ENCODE measurements around the gene FOXO1.

Gene FOXO1

DNA sequence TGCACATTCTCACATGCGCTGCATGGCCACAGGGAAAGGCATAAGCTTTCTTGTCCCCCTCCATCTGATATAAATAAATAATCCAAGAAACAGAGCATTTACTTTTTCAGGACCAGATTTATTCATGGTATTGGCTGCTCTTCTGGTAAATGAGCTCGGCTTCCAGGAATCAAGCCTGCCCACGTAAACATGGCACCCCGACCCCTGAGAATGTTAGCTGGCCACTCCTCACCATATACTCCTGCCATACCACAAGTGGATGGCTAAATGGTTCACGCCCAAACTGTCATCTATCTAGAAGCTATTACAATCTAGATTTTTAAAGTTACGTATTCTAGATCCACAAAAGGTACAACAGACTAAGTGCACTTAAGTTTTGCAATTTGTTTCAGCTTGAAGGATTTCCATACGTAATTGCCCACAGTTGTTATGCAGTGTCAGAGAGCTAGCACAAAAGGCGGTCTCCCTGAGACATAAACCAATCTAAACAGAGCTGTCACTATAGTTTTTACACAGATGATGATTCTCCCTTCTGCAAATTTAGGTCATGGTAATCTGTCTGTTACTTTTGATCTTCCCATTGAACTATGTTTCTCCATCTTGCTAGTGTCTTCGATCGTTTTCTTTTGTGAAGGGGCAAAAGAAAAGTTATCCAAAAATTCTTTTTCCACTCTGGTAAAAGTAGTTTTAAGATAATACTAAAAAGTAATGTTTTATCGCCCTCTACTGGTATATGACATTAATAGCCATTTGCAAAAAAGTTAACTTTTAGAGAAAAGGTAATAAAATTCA lies 16.2 kb upstream of the FOXO1 start:
- in situ Hi-C loops (cut with HindIII; ENCODE audit: low sequenced_read_pairs), result loop anchor here (25.0 kb wide), 1 partner anchor 995 kb away; no protein-coding TSS in a partner anchor
- DNase-seq (ENCODE audit: low read depth), result no peak
- TF ChIP-seq, protein P1, sequence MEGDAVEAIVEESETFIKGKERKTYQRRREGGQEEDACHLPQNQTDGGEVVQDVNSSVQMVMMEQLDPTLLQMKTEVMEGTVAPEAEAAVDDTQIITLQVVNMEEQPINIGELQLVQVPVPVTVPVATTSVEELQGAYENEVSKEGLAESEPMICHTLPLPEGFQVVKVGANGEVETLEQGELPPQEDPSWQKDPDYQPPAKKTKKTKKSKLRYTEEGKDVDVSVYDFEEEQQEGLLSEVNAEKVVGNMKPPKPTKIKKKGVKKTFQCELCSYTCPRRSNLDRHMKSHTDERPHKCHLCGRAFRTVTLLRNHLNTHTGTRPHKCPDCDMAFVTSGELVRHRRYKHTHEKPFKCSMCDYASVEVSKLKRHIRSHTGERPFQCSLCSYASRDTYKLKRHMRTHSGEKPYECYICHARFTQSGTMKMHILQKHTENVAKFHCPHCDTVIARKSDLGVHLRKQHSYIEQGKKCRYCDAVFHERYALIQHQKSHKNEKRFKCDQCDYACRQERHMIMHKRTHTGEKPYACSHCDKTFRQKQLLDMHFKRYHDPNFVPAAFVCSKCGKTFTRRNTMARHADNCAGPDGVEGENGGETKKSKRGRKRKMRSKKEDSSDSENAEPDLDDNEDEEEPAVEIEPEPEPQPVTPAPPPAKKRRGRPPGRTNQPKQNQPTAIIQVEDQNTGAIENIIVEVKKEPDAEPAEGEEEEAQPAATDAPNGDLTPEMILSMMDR (IDR thresholded peaks at IDR 0.05; ENCODE audit: low read depth, low read length, missing control alignments), result no peak
- H3K4me3 ChIP-seq (ENCODE audit: low read depth, low read length), result no peak overlapping the region

DNA sequence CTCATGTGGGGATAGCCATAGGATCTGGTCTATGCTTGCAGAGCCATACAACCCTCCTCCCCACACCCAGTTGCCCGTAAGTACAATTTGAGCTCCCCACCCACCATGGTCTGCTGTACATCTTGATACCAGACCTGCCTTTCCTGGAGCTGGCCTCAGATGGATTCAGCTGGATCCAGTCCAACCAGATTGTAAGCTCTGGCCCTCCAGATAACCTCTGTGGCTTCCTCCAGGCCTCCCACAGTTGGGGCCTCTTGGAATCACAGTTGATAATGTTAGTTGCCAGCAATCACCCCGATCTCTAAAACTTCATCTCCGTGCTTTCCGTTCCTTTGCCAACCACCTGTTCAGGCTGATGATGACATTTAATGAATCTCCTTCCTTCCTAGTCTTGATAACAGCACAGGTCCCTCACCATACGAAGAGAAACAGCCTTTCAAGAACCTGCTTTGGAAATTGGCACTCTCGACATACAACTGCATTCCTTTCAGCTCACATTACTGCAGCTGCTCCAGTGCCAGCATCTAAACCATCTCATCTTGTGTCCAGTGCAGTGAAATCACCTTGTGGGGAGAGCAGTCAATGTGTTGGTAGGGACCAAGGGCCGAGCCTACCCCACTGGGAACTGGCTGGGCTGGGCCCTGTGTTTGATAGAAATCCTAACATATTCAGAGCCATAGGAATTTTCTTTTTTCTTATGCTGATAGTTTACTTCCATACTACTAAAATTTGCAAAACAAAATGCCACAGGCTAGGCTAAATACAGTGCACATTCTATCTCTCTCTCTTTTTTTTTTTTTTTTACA lies 15.1 kb upstream of the FOXO1 start:
- in situ Hi-C loops (cut with HindIII; ENCODE audit: low sequenced_read_pairs), result loop anchor here (25.0 kb wide), 1 partner anchor 994 kb away; no protein-coding TSS in a partner anchor
- no peak for DNase-seq (ENCODE audit: low read depth)
- TF ChIP-seq, protein P1 (IDR thresholded peaks at IDR 0.05; ENCODE audit: low read depth, low read length, missing control alignments), result no peak
- H3K4me3 ChIP-seq (ENCODE audit: low read depth, low read length), result no peak overlapping the region

DNA sequence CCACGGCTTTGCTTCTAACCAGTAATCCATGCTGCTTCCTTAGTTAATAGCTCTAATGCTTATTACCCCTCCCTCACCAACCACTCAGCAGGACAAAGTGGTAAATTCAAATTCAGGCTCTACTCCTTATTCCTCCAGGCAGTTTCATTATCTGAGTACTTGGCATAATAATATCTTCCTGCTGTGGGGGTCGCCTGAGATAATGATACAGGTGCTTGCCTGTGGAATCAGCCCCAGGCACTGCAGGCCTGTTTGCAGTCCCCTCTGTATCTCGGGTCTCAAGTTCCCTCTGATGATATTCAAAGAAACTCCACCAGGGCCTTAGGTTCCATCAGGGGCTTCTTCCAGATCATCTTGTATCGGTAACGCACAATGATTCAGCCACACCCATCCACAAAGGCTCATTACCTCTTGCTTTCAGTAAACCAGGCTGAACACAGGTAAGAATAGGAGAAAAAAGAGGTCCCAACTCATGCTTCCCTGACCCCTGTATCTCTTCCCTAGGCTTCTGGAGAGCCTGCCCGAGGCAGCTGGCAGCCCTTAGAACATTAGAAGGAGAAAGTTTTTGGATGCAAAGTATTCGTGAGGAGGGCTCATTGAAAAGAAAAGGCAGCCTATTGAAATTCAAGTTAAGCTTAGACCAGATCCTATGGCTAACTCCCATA lies 14.3 kb upstream of the FOXO1 start:
- in situ Hi-C loops (cut with HindIII; ENCODE audit: low sequenced_read_pairs), result loop anchor here (25.0 kb wide), 1 partner anchor 993 kb away; no protein-coding TSS in a partner anchor
- no peak for DNase-seq (ENCODE audit: low read depth)
- no peak overlapping the region for H3K4me3 ChIP-seq (ENCODE audit: low read depth, low read length)
- TF ChIP-seq, protein P1 (IDR thresholded peaks at IDR 0.05; ENCODE audit: low read depth, low read length, missing control alignments), result no peak

DNA sequence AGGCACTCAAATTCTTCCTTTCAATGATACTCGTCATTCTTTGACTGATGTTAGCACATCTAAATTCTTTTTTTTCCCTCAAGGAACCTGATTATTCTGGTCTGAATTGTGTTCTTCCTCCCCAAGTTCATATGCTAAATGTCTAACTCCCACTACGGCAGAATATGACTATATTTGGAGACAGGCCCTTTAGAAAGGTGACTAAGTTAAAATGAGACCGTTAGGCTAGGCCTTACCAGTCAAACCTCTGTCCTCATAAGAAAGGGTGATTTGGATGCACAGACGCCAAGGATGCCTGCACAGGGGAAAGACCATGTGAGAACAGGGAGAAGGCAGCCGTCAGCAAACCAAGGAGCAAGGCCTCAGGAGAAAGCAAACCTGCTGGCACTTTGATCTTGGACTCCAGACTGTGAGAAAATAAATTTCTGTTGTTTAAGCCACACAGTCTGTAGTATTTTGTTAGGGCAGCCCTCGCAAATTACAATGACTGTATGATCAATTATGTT lies 13.1 kb upstream of the FOXO1 start:
- TF ChIP-seq, protein P1 (IDR thresholded peaks at IDR 0.05; ENCODE audit: low read depth, low read length, missing control alignments), result no peak
- in situ Hi-C loops (cut with HindIII; ENCODE audit: low sequenced_read_pairs), result loop anchor here (25.0 kb wide), 1 partner anchor 992 kb away; no protein-coding TSS in a partner anchor
- no peak for DNase-seq (ENCODE audit: low read depth)
- no peak overlapping the region for H3K4me3 ChIP-seq (ENCODE audit: low read depth, low read length)

DNA sequence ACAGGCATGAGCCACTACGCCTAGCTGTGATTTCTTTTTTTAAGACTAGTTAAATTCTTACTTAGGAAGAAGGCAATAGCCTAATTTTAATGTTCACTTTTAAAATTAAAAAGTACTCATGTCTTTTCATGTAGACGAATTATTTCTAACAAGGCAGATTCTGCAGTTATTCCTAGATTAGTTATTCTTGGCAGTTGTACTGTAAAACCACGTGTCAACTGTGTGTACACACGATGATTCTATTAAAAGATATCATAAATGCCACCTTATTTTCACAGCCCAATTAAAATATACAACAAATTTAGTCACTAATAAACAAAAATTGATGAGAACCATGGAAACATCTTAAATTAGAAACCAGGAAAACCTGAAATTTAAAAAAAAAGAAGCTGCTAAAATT lies 10.6 kb upstream of the FOXO1 start:
- H3K4me3 ChIP-seq (ENCODE audit: low read depth, low read length), result no peak overlapping the region
- no peak for DNase-seq (ENCODE audit: low read depth)
- TF ChIP-seq, protein P1 (IDR thresholded peaks at IDR 0.05; ENCODE audit: low read depth, low read length, missing control alignments), result no peak
- in situ Hi-C loops (cut with HindIII; ENCODE audit: low sequenced_read_pairs), result loop anchor here (25.0 kb wide), 1 partner anchor 990 kb away; no protein-coding TSS in a partner anchor

DNA sequence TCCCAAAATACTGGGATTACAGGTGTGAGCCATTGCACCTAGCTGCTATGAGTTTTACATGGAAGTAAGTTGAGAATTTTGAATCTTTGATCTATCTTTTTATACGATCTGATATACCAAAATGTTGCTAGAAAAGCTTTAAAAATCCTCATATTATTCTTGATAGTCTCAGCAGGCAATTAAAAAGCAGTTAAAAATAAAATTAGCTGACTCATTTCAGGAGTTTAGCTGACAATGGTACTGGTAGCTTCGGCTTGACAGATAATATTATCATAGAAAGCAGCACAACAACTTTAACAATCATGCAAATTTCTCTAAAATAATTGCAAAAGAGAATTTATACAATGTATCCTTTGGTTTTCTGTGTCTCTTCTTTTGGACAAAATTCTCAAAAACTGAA lies 9.6 kb upstream of the FOXO1 start:
- TF ChIP-seq, protein P1 (IDR thresholded peaks at IDR 0.05; ENCODE audit: low read depth, low read length, missing control alignments), result no peak
- no peak overlapping the region for H3K4me3 ChIP-seq (ENCODE audit: low read depth, low read length)
- DNase-seq (ENCODE audit: low read depth), result no peak
- in situ Hi-C loops (cut with HindIII; ENCODE audit: low sequenced_read_pairs), result loop anchor here (25.0 kb wide), 1 partner anchor 989 kb away; no protein-coding TSS in a partner anchor

Data from astrocyte of the cerebellum (primary cell).